Breast epithelium (tissue), 3 donors: Measurements from ENCODE around the gene TNN.

Source experiments
- CTCF ChIP-seq, 3 donors: fragments of 450-650 bp; IDR thresholded peaks; one replicate each; pipeline ENCODE4 v1.5.1; 2016 to 2017; ENCODE audit warnings: antibody characterized with exemption in 3 of 3, mild to moderate bottlenecking in 3 of 3, moderate library complexity in 3 of 3
- POLR2A ChIP-seq: fragments of 450-650 bp; IDR thresholded peaks from one replicate; pipeline ENCODE4 v1.6.1; 2016; ENCODE audit warnings: antibody characterized with exemption, mild to moderate bottlenecking, moderate library complexity
- POLR2AphosphoS5 ChIP-seq, 3 donors: sonication (generic); formaldehyde crosslinking; IDR thresholded peaks; one replicate each; pipeline ENCODE4 v1.6.1; 2017; ENCODE audit warnings: antibody characterized with exemption in 3 of 3

GRCh38 chr1:175019524-175019923 is 48.1 kb upstream of the TNN start:
- TF ChIP-seq CTCF (IDR thresholded peaks at IDR 0.05) (no peak), POLR2AphosphoS5 (IDR thresholded peaks at IDR 0.05) (no peak), POLR2A (no peak)
